Sciatic nerve (tissue), 2 donors: Measurements from ENCODE around the gene TMEM63B. TPM values are rescaled to one million over a fixed set of nuclear protein-coding genes. Genes with fewer than 3 reads are reported as not detected.
"Not testable (repeated sequence)": the region's sequence is repeated elsewhere in the genome, so short reads cannot be mapped to it uniquely, and the experiment has no call there.

Experiments
- ATAC-seq: fragments of 200-7000 bp; cut with Tn5 transposase; one replicate; pipeline ENCODE4 v1.9.1; 2020; ENCODE audit warnings: mild to moderate bottlenecking, moderate library complexity
- DNase-seq: peaks from one replicate; pipeline ENCODE4 v3.0.0-alpha.2; 2020; ENCODE audit warnings: low spot score
- intact Hi-C: fragments of 100-400 bp; cut with DNase I; formaldehyde crosslinking; loops from one replicate; pipeline ENCODE4 v1.14.2; 2022
- total RNA-seq: library from RNA; stranded (reverse); fragmentation: NEBNext Ultra II Directional; extraction: Animal tissue kit (Norgen Biotek cat#: 25700); gene quantifications from one replicate; pipeline ENCODE4 v1.2.1, GENCODE V29; 2021
- donor health status: DM: no; HTN: no; CAD: no.
- donor health status: DM: no; HTN: no; CAD: no.

Gene TMEM63B
- 38.0 TPM for total RNA-seq

GRCh38 chr6:44127186-44128019 lies at the start of gene TMEM63B, which contains the start of gene MRPL14:
Gene TMEM63B, plus strand, starts transcription at chr6:44127554. Its CDS starts 7,031 bp downstream, at chr6:44134585.
Gene MRPL14, minus strand, starts transcription at chr6:44127452. Its CDS starts 10,841 bp downstream, at chr6:44116611.
- intact Hi-C loops: no loop called here
- DNase-seq (peak; percentile 95), ATAC-seq (peak; percentile 96)

DNA sequence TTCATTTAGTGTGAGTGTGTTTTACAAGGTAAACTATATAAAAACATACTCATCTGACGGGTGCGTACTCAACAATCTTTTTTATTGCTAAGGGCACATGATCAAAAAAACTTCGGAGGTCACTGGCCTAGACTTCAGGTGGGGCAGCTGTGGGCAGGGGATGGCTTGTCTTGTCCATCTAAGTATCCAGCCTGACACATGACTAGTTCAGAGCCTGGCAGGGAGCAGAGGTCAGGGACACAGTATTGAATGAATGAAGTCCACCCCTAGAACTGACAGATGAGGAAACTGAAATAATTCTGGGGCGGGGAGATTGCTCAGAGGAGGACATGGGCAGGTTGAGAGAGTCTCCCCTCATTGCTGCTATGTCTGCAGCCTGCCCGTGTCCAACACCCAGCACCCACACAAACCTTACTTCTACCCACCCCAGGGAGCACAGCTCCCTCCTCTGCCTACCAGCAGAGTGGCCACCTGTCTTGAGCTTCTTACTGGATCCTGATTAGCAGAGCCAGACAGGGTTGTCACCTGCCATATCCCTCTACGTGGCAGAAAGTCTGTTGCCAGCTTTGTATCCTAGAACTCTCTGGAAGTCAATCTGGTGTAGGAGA lies 49.0 kb upstream of the TMEM63B start:
- intact Hi-C loops: loop anchor here (2.0 to 5.0 kb wide), 2 partner anchors 310 to 411 kb away; no protein-coding TSS in a partner anchor
- no peak for ATAC-seq

DNA sequence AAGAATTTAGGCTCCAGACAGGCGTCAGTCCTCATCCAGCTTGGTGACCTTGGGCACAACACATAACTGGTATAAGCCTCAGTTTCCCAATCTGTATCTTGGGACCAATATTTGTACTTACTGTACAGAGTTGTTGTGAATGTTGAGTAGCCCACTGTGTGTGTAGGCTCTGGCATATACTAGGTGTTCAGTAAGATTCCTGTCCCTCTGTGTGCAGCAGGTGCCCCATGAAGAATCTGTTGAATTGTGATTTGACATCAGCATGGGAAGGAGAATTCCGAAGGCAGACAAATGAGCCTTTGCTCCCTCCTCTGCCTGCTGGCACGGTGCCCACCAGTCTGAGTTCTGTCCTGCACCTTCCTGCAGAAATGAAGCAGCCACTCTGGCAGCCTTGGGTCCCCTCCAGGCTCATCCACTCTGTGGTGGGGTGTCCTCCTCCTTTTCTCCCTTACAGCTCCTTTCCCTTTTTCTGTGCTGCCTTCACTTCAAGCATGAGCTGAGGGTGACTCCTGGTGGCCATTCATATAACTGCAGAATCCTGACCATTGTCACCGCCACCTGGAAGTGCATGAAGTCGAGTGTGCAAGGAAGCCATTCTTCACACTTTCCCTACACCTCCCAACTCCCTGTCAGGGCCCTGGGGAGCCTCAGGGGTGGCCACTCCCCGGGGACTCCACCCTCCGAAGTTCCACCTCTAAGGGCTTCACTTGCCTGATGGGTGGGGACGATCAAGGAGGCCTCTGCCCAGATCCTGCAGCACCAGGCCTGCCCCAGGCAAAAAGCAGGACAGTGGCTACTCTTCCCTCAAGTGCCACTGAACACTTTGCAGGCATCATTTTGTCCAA lies 48.3 kb upstream of the TMEM63B start:
- peak; percentile 81 for DNase-seq
- ATAC-seq: peak; percentile 63
- intact Hi-C loops: loop anchor here (2.0 to 5.0 kb wide), 2 partner anchors 310 to 412 kb away; no protein-coding TSS in a partner anchor

More for the DNA sequence above, 49.0 kb upstream of the TMEM63B start:
- DNase-seq: no peak

DNA sequence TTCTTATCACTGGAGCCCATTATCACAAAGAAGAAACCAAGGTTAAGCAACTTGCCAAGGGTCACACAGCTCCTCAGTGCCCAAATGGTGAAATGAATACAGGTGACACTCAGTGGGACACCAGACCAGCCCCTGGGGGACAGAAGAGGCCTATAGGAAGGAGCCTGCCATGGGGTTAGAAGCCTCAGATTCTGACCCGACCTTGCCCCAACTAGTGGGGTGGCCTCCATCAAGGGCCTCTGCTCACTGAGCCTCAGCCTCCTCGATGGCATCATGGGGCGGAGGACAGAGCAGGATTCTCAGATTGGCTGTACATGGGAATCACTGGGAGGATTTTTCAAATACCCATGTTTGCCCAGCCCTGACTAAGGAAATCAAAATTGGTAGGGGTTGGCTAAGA lies 47.7 kb upstream of the TMEM63B start:
- DNase-seq: no peak

DNA sequence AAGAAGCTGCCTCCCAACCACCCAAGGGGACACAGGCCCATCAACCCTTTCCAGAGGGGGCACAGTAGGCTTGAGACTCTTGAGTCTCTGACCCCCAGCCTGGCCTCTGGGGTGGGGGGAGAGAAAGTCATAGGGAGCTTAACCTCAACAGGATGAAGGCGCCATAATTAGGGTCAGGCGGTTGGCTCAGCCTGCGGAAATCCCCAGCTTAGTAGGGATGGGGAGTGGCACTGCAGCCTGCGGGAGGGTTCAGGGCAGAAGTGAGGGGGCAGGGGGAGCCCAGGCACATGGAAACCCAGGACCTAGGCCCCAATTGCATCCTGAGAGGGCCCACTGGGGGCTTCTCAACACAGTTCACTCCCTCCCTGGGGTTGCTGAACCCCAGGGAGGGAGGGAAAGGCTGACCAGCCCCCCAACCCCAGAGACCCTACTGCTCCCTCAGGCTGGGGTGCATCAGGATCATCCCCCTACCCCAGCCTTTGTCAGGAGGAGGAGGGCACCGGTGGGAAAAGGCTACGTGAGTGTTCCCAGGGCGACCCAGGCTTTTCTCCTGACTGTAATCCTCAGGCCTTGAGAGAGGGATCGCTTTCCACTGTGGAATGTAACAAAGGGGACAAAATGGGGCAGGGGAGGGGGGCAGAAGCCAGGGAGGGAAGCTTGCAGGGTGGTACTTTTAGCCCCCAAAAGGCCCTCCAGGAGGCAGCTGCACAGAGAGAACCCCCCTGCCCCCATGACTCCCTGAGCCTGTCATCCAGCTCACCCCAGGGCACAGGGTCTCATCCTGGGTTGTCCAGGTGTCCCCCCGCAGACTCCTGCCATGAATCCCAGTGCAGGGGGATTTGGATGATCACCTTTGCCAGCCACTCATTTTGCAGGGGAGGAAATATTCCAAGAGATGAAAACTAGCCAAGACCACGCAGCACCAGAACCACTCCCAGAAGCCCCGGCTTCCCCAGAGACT lies 46.5 kb upstream of the TMEM63B start:
- intact Hi-C loops: no loop called here
- DNase-seq (no peak), ATAC-seq (no peak)

More for the DNA sequence above, 47.7 kb upstream of the TMEM63B start:
- no peak for ATAC-seq
- intact Hi-C loops: loop anchor here (2.0 to 5.0 kb wide), 2 partner anchors 311 to 412 kb away; no protein-coding TSS in a partner anchor

- ATAC-seq (no peak), DNase-seq (no peak)
- intact Hi-C loops: no loop called here
These were observed 45.6 kb upstream of the TMEM63B start for GRCh38 chr6:44081753-44082152.

GRCh38 chr6:44082872-44083321 lies 44.5 kb upstream of the TMEM63B start:
- ATAC-seq (no peak), DNase-seq (no peak)
- intact Hi-C loops: no loop called here

DNA sequence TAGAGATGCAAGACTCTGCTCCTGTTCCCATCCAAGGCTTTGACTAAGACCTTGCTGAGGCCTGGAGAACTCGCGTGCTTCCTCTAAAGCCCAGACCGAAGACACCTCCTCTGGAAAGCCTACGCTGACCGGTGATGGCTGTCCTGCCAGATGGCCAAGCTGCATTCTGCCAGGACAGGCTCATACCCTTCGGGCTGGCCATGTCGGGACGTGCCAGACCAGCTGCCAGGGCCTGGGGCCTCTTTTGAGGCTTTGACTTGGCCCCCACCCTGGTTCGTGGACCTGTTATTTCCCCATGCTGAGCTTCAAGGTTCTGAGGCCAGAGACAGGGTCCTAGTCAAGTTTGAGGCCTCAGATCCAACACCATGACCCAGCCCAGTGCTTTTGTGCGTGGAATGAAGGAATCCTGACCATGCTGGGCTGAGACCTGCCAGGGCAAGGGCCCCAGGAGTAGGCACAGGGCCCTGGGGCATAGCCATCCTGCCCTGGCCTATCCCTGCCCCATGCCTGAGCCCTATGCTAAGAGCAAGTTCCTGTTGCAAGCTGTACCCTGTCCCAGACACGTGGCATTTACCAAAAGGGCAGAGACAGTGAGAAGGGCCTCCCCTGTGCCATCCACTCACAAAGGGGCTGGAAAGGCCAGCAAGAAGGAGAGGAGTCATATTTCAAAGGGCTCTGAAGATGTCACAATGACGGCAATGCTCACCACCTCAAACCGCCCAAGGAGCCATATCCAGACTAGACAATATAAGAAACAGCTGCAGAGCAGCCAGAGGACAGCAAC lies 42.9 kb upstream of the TMEM63B start:
- intact Hi-C loops: no loop called here
- DNase-seq: no peak
- no peak for ATAC-seq

DNA sequence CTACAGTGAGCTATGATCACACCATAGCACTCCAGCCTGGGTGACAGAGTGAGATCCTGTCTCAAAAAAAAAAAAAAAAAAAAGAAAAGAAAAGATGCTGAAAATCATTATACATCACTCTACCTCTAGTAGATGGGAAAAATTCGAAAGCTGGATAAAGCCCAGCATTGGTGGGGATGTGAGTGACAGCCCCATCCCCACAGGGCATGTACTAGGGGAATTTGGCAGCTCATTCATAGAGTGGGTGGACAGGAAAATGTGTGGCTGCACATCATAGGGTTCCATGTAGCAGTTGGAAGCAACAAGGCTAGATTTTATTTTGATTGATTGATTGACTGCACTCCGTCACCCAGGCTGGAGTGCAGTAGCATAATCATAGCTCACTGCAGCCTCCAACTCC lies 42.1 kb upstream of the TMEM63B start:
- ATAC-seq (no peak), DNase-seq (no peak)
- intact Hi-C loops: no loop called here

DNA sequence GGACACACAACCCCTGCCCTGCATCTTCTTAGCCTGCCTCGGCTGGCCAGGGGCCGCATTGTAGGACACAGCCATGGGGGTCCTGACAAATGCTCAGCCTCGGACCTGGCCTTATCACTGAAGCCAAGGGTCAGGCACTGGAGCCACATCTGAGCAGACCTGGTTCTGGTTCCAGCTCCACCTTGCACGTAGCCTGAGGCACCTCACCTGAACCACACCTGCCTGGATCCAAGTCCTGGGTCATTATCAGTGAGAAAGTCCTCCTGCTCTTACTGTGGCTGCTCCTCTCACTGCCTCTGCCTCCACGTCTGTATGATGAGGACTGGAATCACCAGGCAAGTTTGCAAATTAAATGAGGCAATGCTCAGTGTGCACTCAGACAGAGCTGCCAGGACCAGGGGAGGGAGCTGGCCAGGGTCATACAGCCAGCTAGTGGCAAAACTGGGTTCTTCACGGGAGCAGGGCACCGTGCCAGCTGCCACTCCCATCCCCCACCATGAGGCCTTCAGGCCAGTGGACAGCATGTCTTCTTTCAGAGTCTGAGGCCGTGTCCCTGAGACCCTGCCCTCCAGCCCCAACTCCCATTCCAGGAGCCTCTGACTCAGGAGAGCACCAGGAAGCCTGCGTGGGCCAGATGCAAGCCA lies 40.3 kb upstream of the TMEM63B start:
- ATAC-seq (peak; percentile 23), DNase-seq (no peak)
- intact Hi-C loops: no loop called here

GRCh38 chr6:44087623-44088022 lies 39.7 kb upstream of the TMEM63B start:
- DNase-seq: no peak
- intact Hi-C loops: no loop called here
- no peak for ATAC-seq

DNA sequence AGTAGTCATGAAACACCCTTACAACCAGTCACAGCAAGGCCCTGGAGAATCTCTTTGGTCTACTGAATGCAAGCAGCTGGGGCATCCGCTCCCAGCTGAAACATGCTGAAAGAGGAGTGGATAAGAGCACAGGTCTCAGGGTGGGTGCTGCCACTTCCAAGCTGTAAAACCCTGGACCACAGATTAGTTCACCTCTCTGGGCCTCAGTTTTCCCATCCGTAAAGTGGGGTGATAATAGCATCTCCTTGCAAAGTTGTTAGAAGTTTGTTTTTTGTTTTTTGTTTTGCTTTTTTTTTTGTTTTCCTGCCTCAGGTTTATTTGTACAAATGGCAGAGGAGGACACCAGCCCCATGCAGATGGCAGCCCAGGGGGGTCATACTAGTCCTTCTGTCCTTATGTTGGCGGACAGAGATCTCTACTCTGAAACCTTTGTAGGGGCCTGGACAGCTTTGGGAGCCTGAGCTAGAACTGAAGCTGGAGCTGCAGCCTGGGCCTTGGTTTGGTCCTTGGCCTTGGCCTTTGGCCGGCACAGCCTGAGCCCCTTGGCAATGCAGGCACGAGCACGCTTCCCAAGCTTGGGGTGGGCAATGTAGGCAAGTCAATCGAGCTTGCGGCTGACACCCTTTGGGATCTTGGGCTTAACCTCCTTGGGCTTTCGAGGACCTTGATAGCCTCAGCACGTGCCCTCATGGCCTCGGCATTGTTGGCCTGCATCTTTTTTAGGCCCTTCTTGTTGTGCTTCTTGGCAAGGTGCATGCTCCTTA lies 38.3 kb upstream of the TMEM63B start:
- ATAC-seq (no peak), DNase-seq (no peak)
- intact Hi-C loops: no loop called here

GRCh38 chr6:44090465-44090864 lies 36.9 kb upstream of the TMEM63B start:
- DNase-seq: no peak
- no peak for ATAC-seq
- intact Hi-C loops: no loop called here

GRCh38 chr6:44091356-44091755 lies 36.0 kb upstream of the TMEM63B start:
- ATAC-seq, intact Hi-C loops, DNase-seq: not testable (repeated sequence)

GRCh38 chr6:44091981-44092884 lies 35.1 kb upstream of the TMEM63B start:
- DNase-seq (no peak), ATAC-seq (no peak)
- intact Hi-C loops: no loop called here
